ENCODE data around the gene NCK1.
"Not testable (repeated sequence)": the region's sequence is repeated elsewhere in the genome, so short reads cannot be mapped to it uniquely, and the experiment has no call there.

Gene NCK1

DNA sequence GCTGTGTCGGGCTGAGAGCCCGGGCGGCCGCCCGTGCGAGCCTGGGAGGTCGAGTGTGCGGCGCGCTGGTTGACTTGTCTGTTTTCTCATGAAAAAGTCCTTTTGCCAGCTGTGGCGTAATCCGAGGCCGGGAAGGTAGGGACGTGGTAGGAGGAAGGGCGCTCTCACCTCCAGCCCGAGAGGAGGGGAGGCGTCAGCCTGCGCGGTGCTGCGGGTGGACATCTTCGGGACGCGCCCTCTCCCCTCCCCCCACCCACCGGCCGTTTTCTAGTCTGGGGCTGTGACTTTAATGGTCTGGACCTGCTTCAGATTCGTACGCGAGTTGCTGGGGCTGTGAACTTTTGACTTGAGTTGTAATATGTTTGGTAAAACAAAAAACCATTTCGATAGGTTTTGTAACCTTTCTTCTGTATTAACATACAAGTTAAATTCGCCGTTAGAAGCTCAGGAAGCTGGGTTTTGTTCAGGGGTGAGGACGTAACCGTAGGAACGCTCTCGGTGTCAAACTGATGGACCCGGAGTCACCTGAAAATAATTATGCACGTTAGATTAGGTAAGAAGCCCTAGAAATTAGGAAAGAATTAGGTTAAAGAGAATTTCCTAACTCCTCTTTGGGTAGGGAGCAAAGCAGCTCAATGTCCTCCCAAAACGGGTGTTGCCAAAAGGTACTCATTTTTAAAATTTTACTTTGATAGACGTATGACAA lies 762 bp downstream of the NCK1 start:
- peak; percentile 3 for DNase-seq (ENCODE audit: low read depth)

GRCh38 chr3:136869282-136869681 lies 7.3 kb downstream of the NCK1 start:
- DNase-seq (ENCODE audit: low read depth) = no peak

- DNase-seq (ENCODE audit: low read depth) = not testable (repeated sequence)
These were observed 10.2 kb downstream of the NCK1 start for GRCh38 chr3:136872258-136872657.

GRCh38 chr3:136879510-136879909 lies 17.5 kb downstream of the NCK1 start:
- not testable (repeated sequence) for DNase-seq (ENCODE audit: low read depth)

DNA sequence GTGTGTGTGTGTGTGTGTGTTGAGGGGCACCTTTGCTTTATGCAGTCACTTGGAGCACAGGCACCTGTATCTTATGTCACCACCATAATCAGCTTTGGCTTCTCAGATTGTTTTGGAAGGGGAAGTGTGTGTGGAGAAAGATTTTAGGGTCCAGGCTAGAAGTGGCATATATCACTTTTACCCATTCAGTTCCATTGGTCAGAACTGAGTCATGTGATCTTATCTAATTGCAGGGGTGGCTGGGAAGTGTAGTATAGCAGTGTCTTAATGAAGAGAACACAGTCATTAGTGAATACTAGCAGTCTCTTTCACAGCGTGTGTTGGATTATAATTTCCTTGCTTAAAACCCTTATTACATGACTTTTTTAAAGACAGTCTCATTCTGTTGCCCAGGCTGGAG lies 20.6 kb downstream of the NCK1 start:
- DNase-seq (ENCODE audit: low read depth) = no peak

- no peak for DNase-seq (ENCODE audit: low read depth)
These were observed 22.1 kb downstream of the NCK1 start for GRCh38 chr3:136883967-136884720.

DNA sequence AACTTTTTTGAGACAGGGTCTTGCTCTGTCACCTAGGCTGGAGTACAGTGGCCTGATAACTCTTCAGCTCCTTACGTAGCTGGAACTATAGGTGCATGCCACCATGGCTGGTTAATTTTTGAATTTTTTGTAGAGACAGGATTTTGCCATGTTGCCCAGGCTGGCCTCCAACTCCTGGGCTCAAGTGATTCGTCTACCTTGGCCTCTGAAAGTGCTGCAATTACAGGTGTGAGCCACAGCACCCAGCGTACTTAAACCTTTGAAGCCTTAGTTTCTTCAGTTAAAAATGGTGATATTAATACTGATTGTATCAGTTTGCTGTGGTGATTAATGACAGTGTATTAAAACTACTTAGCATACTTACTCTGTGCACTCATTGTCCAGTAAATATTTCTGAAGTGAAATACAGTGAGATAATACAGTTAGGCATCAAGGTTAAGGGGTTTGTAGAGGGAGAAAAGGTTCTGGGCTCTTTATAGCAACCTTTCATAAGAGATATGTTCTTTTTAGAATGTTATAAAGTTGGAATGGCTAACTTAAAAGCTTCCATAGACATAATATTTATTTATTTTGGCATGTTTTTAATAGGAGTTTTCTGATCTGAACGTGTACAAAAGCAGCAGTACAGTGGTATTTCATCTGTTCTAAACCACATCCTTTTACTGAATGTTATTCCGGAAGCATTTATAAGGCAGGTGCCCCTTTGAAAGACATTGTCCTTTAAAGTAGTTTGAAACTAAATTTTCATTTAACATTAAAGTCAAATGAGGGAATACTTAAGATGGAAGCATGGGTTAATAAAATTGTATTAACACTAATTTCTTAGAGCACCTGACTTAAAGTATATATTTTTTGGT lies 23.6 kb downstream of the NCK1 start:
- DNase-seq (ENCODE audit: low read depth) = no peak

GRCh38 chr3:136889947-136890346 lies 27.9 kb downstream of the NCK1 start:
- DNase-seq (ENCODE audit: low read depth) = no peak

DNA sequence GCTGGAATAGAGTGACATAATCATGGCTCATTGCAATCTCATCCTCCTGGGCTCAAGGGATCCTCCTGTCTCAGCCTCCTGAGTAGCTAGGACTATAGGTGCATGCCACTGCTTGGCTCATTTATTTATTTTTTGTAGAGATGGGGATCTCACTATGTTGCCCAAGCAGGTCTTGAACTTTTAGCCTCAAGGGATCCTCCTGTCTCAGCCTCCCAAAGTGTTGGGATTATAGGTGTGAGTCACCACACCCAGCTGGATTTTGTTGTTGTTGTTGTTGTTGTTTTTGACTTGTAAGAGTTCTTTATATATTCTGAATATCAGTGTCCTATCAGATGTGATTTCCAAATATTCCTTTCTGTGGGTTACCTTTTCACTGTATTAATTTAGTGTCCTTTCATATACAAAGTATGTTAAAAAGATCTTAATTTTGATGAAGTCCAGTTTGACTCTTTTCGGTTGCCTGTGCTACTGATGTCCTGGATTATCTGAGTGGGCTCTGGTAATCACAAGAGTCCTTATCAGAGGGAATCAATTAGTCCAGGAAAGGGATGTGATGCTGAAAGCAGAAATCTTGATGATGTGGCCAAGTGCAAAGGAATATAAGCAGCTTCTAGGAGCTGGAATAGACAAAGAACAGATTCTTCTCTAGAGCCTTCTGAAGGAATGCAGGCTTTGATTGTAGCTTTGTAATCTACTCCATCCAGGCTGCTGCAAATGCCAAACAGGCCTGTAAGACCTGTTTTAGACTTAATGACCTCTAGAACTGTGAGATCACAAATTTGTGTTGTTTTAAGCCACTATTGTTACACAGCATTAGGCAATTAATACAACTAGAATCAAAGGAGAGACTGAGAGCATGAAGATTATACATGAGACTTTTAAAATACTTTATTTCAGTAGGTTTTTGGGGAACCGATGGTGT lies 30.2 kb downstream of the NCK1 start:
- no peak for DNase-seq (ENCODE audit: low read depth)

- DNase-seq (ENCODE audit: low read depth) = no peak
These were observed 31.9 kb downstream of the NCK1 start for GRCh38 chr3:136893848-136894443.

DNA sequence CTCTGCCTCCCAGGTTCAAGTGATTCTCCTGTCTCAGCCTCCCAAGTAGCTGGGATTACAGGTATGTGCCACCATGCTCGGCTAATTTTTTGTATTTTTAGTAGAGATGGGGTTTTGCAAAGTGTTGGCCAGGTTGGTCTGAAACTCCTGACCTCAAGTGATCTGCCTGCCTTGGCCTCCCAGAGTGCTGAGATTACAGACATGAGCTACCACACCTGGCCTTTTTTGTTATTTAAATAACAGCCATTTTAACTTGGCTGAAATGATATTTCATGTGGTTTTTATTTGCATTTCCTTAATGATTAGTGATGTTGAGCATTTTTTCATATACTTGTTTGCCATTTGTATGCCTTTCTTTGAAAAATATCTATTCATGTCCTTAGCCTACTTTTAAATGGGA lies 35.2 kb downstream of the NCK1 start:
- DNase-seq (ENCODE audit: low read depth) = not testable (repeated sequence)

- DNase-seq (ENCODE audit: low read depth) = no peak
These were observed 36.5 kb downstream of the NCK1 start for GRCh38 chr3:136898549-136898948.

DNA sequence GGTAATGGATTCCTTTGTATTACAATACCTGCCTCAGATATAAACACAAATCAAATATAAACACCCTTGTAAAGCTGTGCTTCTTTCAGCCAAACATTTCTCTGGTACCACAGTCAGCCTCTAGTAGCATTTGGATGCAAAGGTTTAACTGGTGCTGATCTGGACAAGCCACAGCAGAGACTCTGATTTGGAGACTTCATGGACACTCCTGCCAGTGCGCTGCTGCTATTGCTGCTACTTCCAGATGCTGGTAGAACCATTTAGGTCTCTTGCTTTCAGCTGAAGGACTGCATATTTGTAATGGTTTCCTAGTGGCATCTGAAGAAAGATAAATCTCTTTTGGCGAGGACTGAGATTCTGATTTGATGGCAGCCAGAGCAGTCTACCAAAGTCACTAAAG lies 36.9 kb downstream of the NCK1 start:
- DNase-seq (ENCODE audit: low read depth) = no peak

- no peak for DNase-seq (ENCODE audit: low read depth)
These were observed 37.7 kb downstream of the NCK1 start for GRCh38 chr3:136899622-136900158.

GRCh38 chr3:136900694-136901093 lies 38.7 kb downstream of the NCK1 start:
- DNase-seq (ENCODE audit: low read depth) = not testable (repeated sequence)

GRCh38 chr3:136901391-136901790 lies 39.4 kb downstream of the NCK1 start:
- no peak for DNase-seq (ENCODE audit: low read depth)

DNA sequence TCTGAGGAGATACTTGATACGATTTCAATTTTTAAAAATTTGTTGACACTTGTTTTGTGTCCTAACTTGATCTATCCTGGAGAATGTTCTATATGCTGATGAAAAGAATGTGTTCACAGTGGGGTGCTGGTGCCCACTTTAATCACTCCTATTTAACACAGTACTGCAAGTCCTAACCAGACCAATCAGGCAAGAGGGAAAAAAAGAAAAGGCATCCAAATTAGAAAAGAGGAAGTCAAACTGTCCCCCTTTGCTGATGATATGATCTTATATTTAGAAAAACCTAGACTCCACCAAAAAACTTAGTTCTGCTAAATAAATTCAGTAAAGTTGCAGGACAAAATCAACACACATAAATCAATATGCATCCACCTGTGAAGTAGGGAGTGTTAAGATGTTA lies 40.5 kb downstream of the NCK1 start:
- not testable (repeated sequence) for DNase-seq (ENCODE audit: low read depth)

GRCh38 chr3:136903899-136904298 lies 41.9 kb downstream of the NCK1 start:
- no peak for DNase-seq (ENCODE audit: low read depth)

- DNase-seq (ENCODE audit: low read depth) = no peak
These were observed 42.7 kb downstream of the NCK1 start for GRCh38 chr3:136904746-136905145.

GRCh38 chr3:136905549-136905948 lies 43.5 kb downstream of the NCK1 start:
- DNase-seq (ENCODE audit: low read depth) = no peak

DNA sequence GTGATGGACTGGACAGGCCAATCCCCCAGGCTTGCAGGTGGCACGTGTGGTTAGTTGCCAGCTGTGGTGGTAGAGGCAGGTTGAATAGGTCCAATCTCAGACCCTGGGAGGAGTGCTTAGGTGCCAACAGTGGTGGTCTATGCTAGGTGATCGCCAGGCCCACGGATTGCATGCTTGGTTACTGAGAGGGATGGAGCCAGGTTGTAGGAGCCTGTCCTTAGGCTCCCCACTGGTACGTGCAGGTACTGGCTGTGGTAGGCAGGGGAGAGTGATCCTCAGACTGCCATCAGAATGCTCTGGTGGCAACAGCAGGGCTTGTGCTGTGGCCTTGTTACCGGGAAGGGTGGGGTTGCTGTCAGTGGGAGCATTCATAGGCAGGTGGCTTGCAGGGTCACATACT lies 44.7 kb downstream of the NCK1 start:
- no peak for DNase-seq (ENCODE audit: low read depth)

Data from stimulated activated CD8-positive, alpha-beta memory T cell treated with anti-CD3 and anti-CD28 coated beads, Interleukin-15, amount 100 ng/mL, for 24 hours (primary cell).